HL-60/S4 (cell line): ENCODE data around the gene OR9Q1.
"Not testable (repeated sequence)": the region's sequence is repeated elsewhere in the genome, so short reads cannot be mapped to it uniquely, and the experiment has no call there.

ENCODE experiments used
- in situ Hi-C: fragments of 300-500 bp; cut with MboI; formaldehyde crosslinking; loops from 2 replicates; pipeline ENCODE4 v1.14.3; 2022; ENCODE audit warnings: low sequenced_read_pairs

The OR9Q1 gene

DNA sequence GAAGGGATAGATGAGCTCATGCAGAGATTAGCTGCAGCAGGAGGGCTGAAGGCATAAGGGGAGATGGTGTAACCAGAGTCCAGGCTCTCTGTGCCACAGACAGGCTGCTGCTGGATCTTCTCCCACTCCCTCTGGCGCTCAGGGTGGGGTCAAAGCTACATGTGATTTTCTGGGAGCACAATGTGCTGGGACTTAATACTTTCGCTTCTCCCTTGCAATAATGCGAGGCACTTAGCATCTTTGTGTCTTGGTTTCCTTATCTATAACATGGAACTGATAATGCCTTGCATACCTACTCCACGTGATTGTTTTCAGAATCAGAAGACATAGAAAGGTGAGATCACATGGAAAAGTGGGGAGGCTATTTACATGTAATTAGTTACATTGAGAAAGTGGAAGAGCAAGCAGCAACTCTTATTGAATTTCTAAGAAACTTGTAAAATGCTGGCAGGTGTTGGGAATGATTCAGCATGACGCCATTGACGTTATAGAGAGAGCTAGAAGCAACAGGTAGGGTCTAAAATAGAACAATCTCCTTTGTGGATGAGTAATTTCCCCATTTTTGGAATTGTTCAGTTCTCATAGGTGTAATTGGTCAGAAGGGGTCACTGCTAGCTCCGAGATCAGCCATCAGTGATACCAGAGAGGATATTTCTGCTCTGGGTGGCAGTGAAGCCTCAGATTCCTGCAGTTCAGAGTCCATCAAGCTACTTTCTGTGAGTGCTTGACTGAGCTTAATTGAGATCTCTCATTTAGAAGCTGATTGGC lies 109.8 kb downstream of the OR9Q1 start:
- in situ Hi-C loops = no loop called here

- in situ Hi-C loops = no loop called here
Measured at GRCh38 chr11:58134151-58134550, 110.5 kb downstream of the OR9Q1 start.

DNA sequence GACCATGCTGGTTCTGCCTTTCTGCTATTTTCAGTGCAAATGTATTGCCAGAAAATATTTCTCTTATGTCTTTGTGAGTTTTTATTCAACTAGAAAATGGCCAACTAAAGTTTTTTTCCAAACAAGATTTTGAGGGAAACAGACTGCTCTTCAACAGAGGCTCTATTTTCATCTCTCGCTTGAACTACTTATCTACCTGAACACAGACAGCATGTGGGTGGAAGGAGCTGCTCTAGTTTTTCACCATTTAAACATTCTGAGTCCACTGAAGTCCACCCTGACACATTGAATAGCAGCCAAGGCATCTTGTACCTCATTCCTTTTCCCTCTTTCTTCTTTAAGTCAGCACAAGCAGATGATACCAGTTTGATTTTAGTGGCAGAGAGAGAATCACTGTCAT lies 111.5 kb downstream of the OR9Q1 start:
- in situ Hi-C loops = no loop called here

- in situ Hi-C loops = no loop called here
Measured at GRCh38 chr11:58142761-58143160, 119.1 kb downstream of the OR9Q1 start.

DNA sequence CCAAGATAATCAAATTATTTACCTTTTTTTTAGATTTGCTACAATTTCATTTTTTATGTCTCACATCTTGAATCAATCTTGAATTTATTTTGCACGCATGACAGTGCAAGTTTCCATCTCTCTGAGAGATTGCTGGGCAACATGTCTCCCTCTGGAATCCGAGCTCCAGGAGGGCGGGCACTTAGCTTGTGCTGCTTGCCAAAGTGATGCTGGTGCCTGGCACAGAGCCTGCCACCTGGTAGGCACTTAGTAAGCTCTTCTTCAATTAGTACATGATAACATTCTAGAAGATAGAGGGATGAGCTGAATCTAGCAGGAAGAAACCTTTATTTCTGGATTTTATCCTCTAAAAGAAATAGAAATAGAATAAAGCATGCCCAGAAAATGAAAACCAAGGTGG lies 129.1 kb downstream of the OR9Q1 start:
- in situ Hi-C loops = no loop called here

DNA sequence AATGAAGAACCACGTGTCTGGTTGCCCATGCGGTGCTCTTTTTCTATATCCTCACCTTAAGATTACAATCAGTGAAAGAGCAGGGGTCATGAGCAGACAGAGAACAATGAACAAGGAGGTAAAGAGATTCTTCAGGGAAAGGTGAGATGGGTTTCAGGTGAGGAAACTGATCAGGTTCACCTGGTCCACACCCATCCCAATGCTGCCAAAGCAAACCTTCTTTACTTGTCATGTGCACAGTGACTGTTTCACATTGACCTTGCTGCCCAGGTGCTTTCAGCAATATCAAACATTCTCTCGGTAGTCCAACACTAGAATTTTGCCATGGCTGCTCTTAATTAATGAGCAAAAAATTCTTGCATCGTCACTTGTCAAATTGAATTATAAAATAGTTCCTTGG lies 140.7 kb downstream of the OR9Q1 start:
- in situ Hi-C loops = no loop called here

DNA sequence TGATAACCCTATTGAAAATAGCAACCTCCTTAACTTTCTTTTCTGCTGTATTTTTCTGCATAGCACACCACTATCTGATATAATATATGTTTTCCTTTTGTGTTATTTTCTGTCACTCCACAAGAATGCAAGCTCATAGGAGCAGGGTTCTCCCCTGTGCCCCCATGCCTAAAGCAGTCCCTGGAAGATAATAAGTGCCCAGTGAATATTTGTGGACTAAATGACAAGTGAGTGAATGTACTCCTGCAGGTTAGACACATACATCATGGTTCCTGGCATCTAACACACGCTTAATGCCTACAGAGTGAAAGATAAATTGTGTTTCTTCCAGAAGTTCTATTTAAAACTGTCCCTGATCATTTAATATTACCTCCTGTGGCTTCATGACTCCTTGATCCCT lies 141.3 kb downstream of the OR9Q1 start:
- in situ Hi-C loops = no loop called here

- in situ Hi-C loops = no loop called here
Measured at GRCh38 chr11:58165504-58166106, 141.9 kb downstream of the OR9Q1 start.

GRCh38 chr11:58177409-58178054 lies 153.9 kb downstream of the OR9Q1 start:
- in situ Hi-C loops = no loop called here

- in situ Hi-C loops = no loop called here
Measured at GRCh38 chr11:58178444-58178843, 154.8 kb downstream of the OR9Q1 start.

DNA sequence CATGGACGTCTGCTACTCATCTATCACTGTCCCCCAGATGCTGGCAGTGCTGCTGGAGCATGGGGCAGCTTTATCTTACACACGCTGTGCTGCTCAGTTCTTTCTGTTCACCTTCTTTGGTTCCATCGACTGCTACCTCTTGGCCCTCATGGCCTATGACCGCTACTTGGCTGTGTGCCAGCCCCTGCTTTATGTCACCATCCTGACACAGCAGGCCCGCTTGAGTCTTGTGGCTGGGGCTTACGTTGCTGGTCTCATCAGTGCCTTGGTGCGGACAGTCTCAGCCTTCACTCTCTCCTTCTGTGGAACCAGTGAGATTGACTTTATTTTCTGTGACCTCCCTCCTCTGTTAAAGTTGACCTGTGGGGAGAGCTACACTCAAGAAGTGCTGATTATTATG lies 156.0 kb downstream of the OR9Q1 start:
- in situ Hi-C loops = no loop called here

GRCh38 chr11:58186938-58187337 lies 163.3 kb downstream of the OR9Q1 start:
- in situ Hi-C loops = no loop called here

- in situ Hi-C loops = no loop called here
Measured at GRCh38 chr11:58188770-58189169, 165.1 kb downstream of the OR9Q1 start, which contains the start of gene OR9Q2. OR9Q2 (plus strand) TSS chr11:58189070; CDS start chr11:58190491, 1,421 bp downstream.

DNA sequence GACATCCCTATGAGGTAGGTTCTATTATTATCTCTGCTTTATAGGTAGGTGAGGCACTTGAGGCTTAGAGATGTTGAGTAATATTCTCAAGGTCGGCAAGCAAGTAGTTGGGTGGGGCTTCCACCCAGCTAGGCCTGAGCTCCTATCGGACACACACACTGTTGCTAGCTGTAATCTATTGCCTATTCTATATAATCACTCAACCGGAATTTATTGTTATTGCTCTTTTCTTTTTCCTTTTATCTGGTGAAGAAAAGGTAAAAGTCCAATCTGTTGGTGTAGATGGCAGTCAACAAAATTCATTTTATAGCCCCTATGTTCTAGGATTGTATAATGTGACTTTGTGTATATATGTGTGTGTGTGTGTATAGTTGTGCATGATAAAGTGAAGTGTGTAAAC lies 168.5 kb downstream of the OR9Q1 start:
- in situ Hi-C loops = no loop called here

GRCh38 chr11:58193391-58193790 lies 169.7 kb downstream of the OR9Q1 start:
- in situ Hi-C loops = no loop called here

GRCh38 chr11:58195939-58196338 lies 172.3 kb downstream of the OR9Q1 start:
- in situ Hi-C loops = no loop called here

- in situ Hi-C loops = no loop called here
Measured at GRCh38 chr11:58199271-58199670, 175.6 kb downstream of the OR9Q1 start.

- in situ Hi-C loops = no loop called here
Measured at GRCh38 chr11:58204042-58204441, 180.4 kb downstream of the OR9Q1 start, which contains the start of gene OR1S2. OR1S2 (minus strand) TSS chr11:58204142; CDS start chr11:58204142, 0 bp downstream.

DNA sequence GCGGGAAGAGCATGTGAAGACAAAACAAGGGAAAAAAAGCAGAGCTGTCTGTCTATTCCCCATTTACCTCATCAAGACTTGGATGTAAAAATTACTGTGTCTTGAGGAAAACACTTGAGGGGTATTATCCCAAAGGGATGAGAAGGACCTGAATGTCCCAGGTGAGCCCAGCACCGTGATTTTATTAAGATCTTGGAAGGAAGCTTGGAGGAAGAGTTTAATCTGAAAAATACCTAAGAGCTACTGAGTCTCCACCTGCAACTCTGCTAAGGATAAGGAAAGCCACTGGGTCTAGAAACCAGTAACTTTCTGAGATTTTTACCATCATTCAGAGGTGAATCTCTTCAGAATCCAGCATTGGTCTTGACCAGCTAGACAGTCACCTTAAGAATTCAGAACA lies 188.7 kb downstream of the OR9Q1 start, which contains the start of gene OR1S1:
Gene OR1S1, plus strand, starts transcription at position 301 of the 400 bp plus-strand sequence.
- in situ Hi-C loops = not testable (repeated sequence)

DNA sequence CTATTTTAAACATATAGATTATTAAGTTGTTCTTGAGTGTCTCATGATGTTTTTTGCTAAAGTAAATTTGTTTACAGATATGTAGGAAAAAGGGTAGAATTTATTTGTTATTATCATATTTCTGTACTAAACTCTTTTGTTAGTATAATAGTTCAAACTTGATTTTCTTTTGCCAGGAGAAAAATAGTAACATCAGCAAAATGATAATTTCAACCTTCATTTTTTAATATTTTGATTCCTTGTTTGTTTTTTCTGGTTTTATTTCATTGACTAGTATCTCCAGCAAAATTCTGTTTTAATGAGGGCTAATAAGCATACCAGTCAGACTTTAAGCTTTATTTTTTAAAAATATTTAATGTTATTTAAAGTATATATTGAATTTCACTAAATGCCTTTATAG lies 192.8 kb downstream of the OR9Q1 start:
- in situ Hi-C loops = no loop called here

DNA sequence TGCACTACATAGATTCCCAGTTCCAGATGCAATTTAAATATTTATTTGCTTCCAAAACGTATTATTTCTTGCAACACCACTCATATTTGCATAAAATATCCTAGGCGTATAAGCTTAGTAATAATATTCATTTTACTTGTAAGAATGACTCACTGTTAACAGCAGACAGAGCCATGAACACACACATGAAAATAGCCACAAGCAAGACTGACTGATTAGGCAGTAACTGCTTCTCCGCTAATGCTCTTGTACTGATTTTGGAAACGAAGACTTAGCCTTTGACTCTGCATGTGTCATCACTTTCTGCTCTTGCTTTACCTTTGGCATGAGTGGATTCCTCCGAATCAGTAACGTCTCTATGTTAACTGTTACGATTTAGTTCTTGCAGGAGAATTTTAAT lies 199.0 kb downstream of the OR9Q1 start:
- in situ Hi-C loops = no loop called here
